Lung (tissue), 12 donors: ENCODE results near the gene KDM4C. TPM values are rescaled to one million over a fixed set of nuclear protein-coding genes. Genes with fewer than 3 reads are reported as not detected.

Experiments used
- ATAC-seq: fragments of 200-7000 bp; cut with Tn5 transposase; one replicate; pipeline ENCODE4 v1.9.1; 2020; ENCODE audit warnings: moderate number of reproducible peaks; ENCODE audit not compliant: insufficient read depth, low FRiP score
- DNase-seq, 3 donors: peaks; one replicate each; pipeline ENCODE4 v3.0.0-alpha.2; 2013 to 2017
- H3K27ac ChIP-seq, 2 donors: one replicate each; pipeline ENCODE4 v1.5.1; 2013; ENCODE audit warnings: mild to moderate bottlenecking in 2 of 2, moderate library complexity in 2 of 2, control low read depth in 1 of 2, inconsistent platforms in 1 of 2, low read depth in 1 of 2, low read length in 1 of 2
- H3K27me3 ChIP-seq, 3 donors: one replicate each; pipeline ENCODE4 v1.5.1; 2013; ENCODE audit warnings: low read length in 2 of 3; ENCODE audit not compliant: control insufficient read depth in 3 of 3, insufficient read depth in 3 of 3
- H3K36me3 ChIP-seq, 4 donors: one replicate each; pipeline ENCODE4 v1.5.1; 2013; ENCODE audit warnings: low read length in 4 of 4, mild to moderate bottlenecking in 1 of 4, moderate library complexity in 1 of 4; ENCODE audit not compliant: control insufficient read depth in 4 of 4, insufficient read depth in 4 of 4
- H3K4me1 ChIP-seq, 5 donors: one replicate each; pipeline ENCODE4 v1.5.1; 2013; ENCODE audit warnings: low read length in 5 of 5, mild to moderate bottlenecking in 2 of 5, moderate library complexity in 1 of 5; ENCODE audit not compliant: control insufficient read depth in 5 of 5, insufficient read depth in 5 of 5
- H3K4me3 ChIP-seq: one replicate; pipeline ENCODE4 v1.5.1; 2013; ENCODE audit warnings: mild to moderate bottlenecking, control low read depth, moderate library complexity
- H3K9ac ChIP-seq, 2 donors: one replicate each; pipeline ENCODE4 v1.5.1; 2013; ENCODE audit warnings: low read length in 2 of 2, control low read depth in 1 of 2; ENCODE audit not compliant: insufficient read depth in 1 of 2
- H3K9me3 ChIP-seq, 4 donors: one replicate each; pipeline ENCODE4 v1.5.1; 2013; ENCODE audit warnings: low read length in 3 of 4, mild to moderate bottlenecking in 1 of 4, moderate library complexity in 1 of 4; ENCODE audit not compliant: control insufficient read depth in 4 of 4, insufficient read depth in 3 of 4
- CTCF ChIP-seq: IDR thresholded peaks from 2 replicates; pipeline ENCODE4 v1.5.1; 2012; ENCODE audit warnings: mild to moderate bottlenecking; ENCODE audit errors: control extremely low read depth, extremely low read depth
- WGBS, 2 donors: extraction: QIAGEN DNeasy Blood & Tissue Kit; methylation state at CpG; one replicate each; pipeline ENCODE4 v1.1.7; 2013; 5-methylcytosine and 5-hydroxymethylcytosine counted together
- polyA plus RNA-seq, 2 donors: library from polyadenylated mRNA; stranded (reverse); fragments of 200-250 nt; gene quantifications; one replicate each; pipeline ENCODE4 v1.2.1, GENCODE V29; 2013
- total RNA-seq, 2 donors: library from RNA; depleted of rRNA in 1 of 2; stranded (reverse); fragments of >200 nt in 1 of 2; gene quantifications; one replicate each; pipeline ENCODE4 v1.2.1, GENCODE V29; 2014 to 2021
- donor health status: control.
- donor health status: control.
- donor health status: Bipolar disorder and iron deficiency.
- donor health status: healthy.
- donor health status: DM: yes; HTN: yes; CAD: no.

The KDM4C gene
- total and polyA plus RNA-seq, 4 donors, result 7.1 to 78.5 (median 25.0) TPM

GRCh38 chr9:7186175-7186574 lies 428.4 kb downstream of the KDM4C start:
- H3K9me3 ChIP-seq, result peaks cover 0 to 16% (median 6%) of the 10 kb centered on the region in 4 donors
- no peaks in the 10 kb centered on the region for H3K27me3 ChIP-seq
- H3K36me3 ChIP-seq, result no peaks in the 10 kb centered on the region
- H3K27ac ChIP-seq, result no peak overlapping the region
- WGBS, 2 donors, result 43 to 44% methylated on average over 1 of the region's 1 CpG
- no peaks in the 10 kb centered on the region for H3K4me1 ChIP-seq
- H3K4me3 ChIP-seq, result no peak overlapping the region
- TF ChIP-seq CTCF, result no peak
- no peak overlapping the region for H3K9ac ChIP-seq
- ATAC-seq (no peak), DNase-seq (no peak)

- H3K9me3 ChIP-seq, result peaks cover 0 to 5% (median 2%) of the 10 kb centered on the region in 4 donors
- no peak for ATAC-seq
- no peak overlapping the region for H3K27ac ChIP-seq
- no peak for TF ChIP-seq CTCF
- DNase-seq, result no peak
- H3K4me3 ChIP-seq, result no peak overlapping the region
- no peaks in the 10 kb centered on the region for H3K36me3 ChIP-seq
- peaks cover 0 to 7% (median 0%) of the 10 kb centered on the region in 3 donors for H3K27me3 ChIP-seq
- WGBS, 2 donors, result 82 to 91% methylated on average over 4 of the region's 4 CpGs
- no peak overlapping the region for H3K9ac ChIP-seq
- H3K4me1 ChIP-seq, result no peaks in the 10 kb centered on the region
These were observed 434.5 kb downstream of the KDM4C start for GRCh38 chr9:7192266-7192665.

GRCh38 chr9:7195526-7195925 lies 437.8 kb downstream of the KDM4C start:
- H3K27me3 ChIP-seq, result peaks cover 0 to 14% (median 0%) of the 10 kb centered on the region in 3 donors
- WGBS, 2 donors, result 59 to 81% methylated on average over 2 of the region's 2 CpGs
- no peaks in the 10 kb centered on the region for H3K4me1 ChIP-seq
- H3K36me3 ChIP-seq, result no peaks in the 10 kb centered on the region
- no peak overlapping the region for H3K9ac ChIP-seq
- DNase-seq, result no peak
- no peak for ATAC-seq
- H3K4me3 ChIP-seq, result no peak overlapping the region
- H3K27ac ChIP-seq, result no peak overlapping the region
- no peak for TF ChIP-seq CTCF
- peaks cover 0 to 3% (median under 1%) of the 10 kb centered on the region in 4 donors for H3K9me3 ChIP-seq

- Histone ChIP-seq H3K9me3 (no peaks in the 10 kb centered on the region), H3K4me3 (no peak overlapping the region), H3K27me3 (peaks cover 0 to 14% (median 2%) of the 10 kb centered on the region in 3 donors), H3K9ac (no peak overlapping the region), H3K36me3 (no peaks in the 10 kb centered on the region), H3K4me1 (no peaks in the 10 kb centered on the region), H3K27ac (no peak overlapping the region)
- WGBS, 2 donors, result 81 to 96% methylated on average over 2 of the region's 2 CpGs
- no peak for TF ChIP-seq CTCF
- no peak for ATAC-seq
- DNase-seq, result no peak
These were observed 438.7 kb downstream of the KDM4C start for GRCh38 chr9:7196467-7196866.
